BJ (cell line): Measurements from ENCODE around the gene L2HGDH. TPM values are rescaled to one million over a fixed set of nuclear protein-coding genes. Genes with fewer than 3 reads are reported as not detected.

Experiments
- CTCF ChIA-PET: fragments of 350-600 bp; formaldehyde crosslinking; extraction: SDS; loops from one replicate; lab custom pipeline; 2021; ENCODE audit warnings: antibody characterized with exemption, inconsistent platforms; lab: Yijun Ruan, JAX
- POLR2A ChIA-PET: fragments of 300-600 bp; sonication (Branson Sonifier 250); formaldehyde crosslinking; extraction: SDS; loops from one replicate; lab custom pipeline; 2021; ENCODE audit warnings: antibody characterized with exemption; lab: Charles Lee
- DNase-seq: peaks from one replicate; pipeline ENCODE4 v3.0.0-alpha.2; 2011; ENCODE audit warnings: low read depth
- H3K27me3 ChIP-seq: 2 replicates; pipeline ENCODE4 v1.6.0; 2011; ENCODE audit warnings: low read length; ENCODE audit not compliant: control insufficient read depth, insufficient read depth
- H3K36me3 ChIP-seq: 2 replicates; pipeline ENCODE4 v1.5.1; 2011; ENCODE audit warnings: low read length; ENCODE audit not compliant: control insufficient read depth, insufficient read depth
- H3K4me3 ChIP-seq: 2 replicates; pipeline ENCODE4 v1.5.1; 2011; ENCODE audit warnings: low read depth, mild to moderate bottlenecking, control low read depth, low read length
- CTCF ChIP-seq: IDR thresholded peaks from 2 replicates; pipeline ENCODE4 v1.5.1; 2011; ENCODE audit warnings: low read depth, mild to moderate bottlenecking, control low read depth, inconsistent platforms, low read length, moderate library complexity; ENCODE audit not compliant: insufficient read depth
- polyA plus RNA-seq: library from polyadenylated mRNA; depleted of rRNA; stranded (reverse); fragments of >200 nt; gene quantifications from 2 replicates; pipeline ENCODE4 v1.2.3, GENCODE V29; 2011

The L2HGDH gene
- polyA plus RNA-seq, 1 experiment, result 2.3 TPM

- Histone ChIP-seq H3K27me3 (no peaks in the 10 kb centered on the region), H3K4me3 (no peak overlapping the region), H3K36me3 (no peaks in the 10 kb centered on the region)
- peak; percentile 47 for DNase-seq
- ChIA-PET CTCF (interaction anchor here (0.8 kb wide), 1 partner anchor 9 kb away, joined by 3 read pairs; no protein-coding TSS in a partner anchor), POLR2A (no interaction called here)
- no peak for TF ChIP-seq CTCF
Measured at GRCh38 chr14:50350975-50351374, 38.9 kb upstream of the L2HGDH start.

DNA sequence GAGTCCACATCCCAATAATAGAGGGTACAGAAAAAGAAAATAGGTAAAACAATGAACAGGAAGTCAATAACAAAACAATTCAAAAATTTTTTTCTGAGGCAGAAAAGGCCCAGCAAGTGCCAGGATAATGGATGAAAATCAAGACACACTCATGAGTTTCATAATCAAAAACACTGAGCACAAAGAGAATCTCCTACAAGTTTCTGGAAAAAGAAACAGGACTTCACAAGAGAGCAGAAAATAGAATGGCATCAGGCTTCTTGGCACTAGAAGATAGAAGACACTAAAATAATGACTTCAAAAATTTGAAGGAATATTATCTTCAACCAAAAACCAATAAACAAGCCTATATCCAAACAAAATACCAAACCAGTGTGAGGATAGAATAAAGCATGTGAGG, 36.9 kb upstream of the L2HGDH start:
- no peak for DNase-seq
- no peak overlapping the region for H3K4me3 ChIP-seq
- no peaks in the 10 kb centered on the region for H3K27me3 ChIP-seq
- no peaks in the 10 kb centered on the region for H3K36me3 ChIP-seq
- TF ChIP-seq CTCF, result no peak
- ChIA-PET CTCF (no interaction called here), POLR2A (no interaction called here)

- no peaks in the 10 kb centered on the region for H3K36me3 ChIP-seq
- H3K4me3 ChIP-seq, result no peak overlapping the region
- ChIA-PET POLR2A (no interaction called here), CTCF (interaction anchor here (0.7 to 1.3 kb wide), 3 partner anchors 12 to 116 kb away, joined by 3 to 5 read pairs (median 5); partner anchors contain the start of gene SOS2)
- H3K27me3 ChIP-seq, result no peaks in the 10 kb centered on the region
- no peak for DNase-seq
- no peak for TF ChIP-seq CTCF
Measured at GRCh38 chr14:50347521-50347920, 35.5 kb upstream of the L2HGDH start.

GRCh38 chr14:50345846-50346422, 33.9 kb upstream of the L2HGDH start:
- ChIA-PET CTCF (interaction anchor here (0.8 to 1.1 kb wide), 3 partner anchors 25 to 428 kb away, joined by 3 to 5 read pairs (median 4); partner anchors contain the start of gene MAP4K5), POLR2A (no interaction called here)
- DNase-seq, result no peak
- Histone ChIP-seq H3K36me3 (no peaks in the 10 kb centered on the region), H3K4me3 (no peak overlapping the region), H3K27me3 (no peaks in the 10 kb centered on the region)
- TF ChIP-seq CTCF, result no peak

DNA sequence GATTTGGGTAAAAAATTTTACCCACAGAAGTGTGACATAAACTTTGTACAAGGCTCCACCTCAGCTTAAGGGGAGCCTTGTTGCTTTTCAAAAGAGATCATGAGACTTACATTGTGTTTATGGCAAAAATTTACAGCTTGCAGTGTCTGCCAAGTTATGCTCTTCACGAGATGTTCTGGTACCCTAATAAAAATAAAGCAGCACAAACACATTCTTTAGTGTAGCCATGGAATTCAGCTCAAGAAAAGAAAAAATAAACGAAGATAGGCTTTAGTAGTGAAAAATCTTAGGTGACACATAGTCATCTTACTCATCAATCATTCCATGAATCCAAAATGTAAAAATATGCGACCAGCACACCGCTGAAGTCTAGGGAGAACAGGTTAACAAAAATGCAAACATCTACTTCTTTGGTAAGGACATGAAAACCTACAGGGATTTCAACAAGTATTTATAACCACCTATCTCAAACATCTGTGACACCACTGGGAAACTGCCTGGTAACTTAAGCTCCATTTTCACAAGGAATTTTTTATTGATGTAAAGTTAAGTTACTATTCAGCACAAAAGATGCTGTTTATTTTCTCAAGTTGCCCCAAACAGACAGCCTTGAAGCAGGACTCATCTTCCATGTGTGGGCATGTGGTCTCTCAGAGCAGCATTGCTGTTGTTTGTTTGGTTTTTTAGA, 33.0 kb upstream of the L2HGDH start:
- Histone ChIP-seq H3K27me3 (no peaks in the 10 kb centered on the region), H3K36me3 (no peaks in the 10 kb centered on the region), H3K4me3 (no peak overlapping the region)
- ChIA-PET POLR2A (interaction anchor here (0.6 to 1.2 kb wide), 4 partner anchors 9 to 182 kb away, joined by 3 to 9 read pairs (median 8); no protein-coding TSS in a partner anchor), CTCF (interaction anchor here (0.8 to 3.8 kb wide), 4 partner anchors 24 to 429 kb away, joined by 3 to 29 read pairs (median 4); partner anchors contain the start of gene MAP4K5)
- peak; percentile 65 for DNase-seq
- TF ChIP-seq CTCF, result no peak
